Neural cell (in vitro differentiated cells): ENCODE data around the gene ZNF385C. TPM values are rescaled to one million over a fixed set of nuclear protein-coding genes. Genes with fewer than 3 reads are reported as not detected.

Experiments
- H2AFZ ChIP-seq: fragments of 200-600, 300-800 bp; sonication (generic), shearing (Covaris generic); 2 replicates; pipeline ENCODE4 v1.6.0; 2014; ENCODE audit warnings: low read depth, mild to moderate bottlenecking, antibody characterized with exemption, low read length, moderate library complexity
- H3F3A ChIP-seq: fragments of 200-600 bp; shearing (Covaris generic); 2 replicates; pipeline ENCODE4 v1.6.1; 2016; ENCODE audit warnings: mild to moderate bottlenecking, moderate library complexity, mixed read lengths, antibody characterized with exemption, low read length; ENCODE audit not compliant: insufficient read depth, poor library complexity, severe bottlenecking
- H3K27ac ChIP-seq: fragments of 200-600, 300-800 bp; sonication (generic), shearing (Covaris generic); 2 replicates; pipeline ENCODE4 v1.5.1; 2014; ENCODE audit warnings: mild to moderate bottlenecking, low read length, moderate library complexity
- H3K27me3 ChIP-seq: fragments of 300-800, 200-600 bp; sonication (generic), shearing (Covaris generic); 2 replicates; pipeline ENCODE4 v1.6.0; 2014; ENCODE audit warnings: mild to moderate bottlenecking, low read depth, low read length, moderate library complexity; ENCODE audit not compliant: insufficient read depth
- H3K36me3 ChIP-seq: fragments of 300-800, 200-600 bp; sonication (generic), shearing (Covaris generic); 2 replicates; pipeline ENCODE4 v1.5.1; 2014; ENCODE audit warnings: mild to moderate bottlenecking, antibody characterized with exemption, low read length, moderate library complexity; ENCODE audit not compliant: insufficient read depth
- H3K4me2 ChIP-seq: fragments of 300-800, 200-600 bp; sonication (generic), shearing (Covaris generic); 2 replicates; pipeline ENCODE4 v1.6.0; 2014; ENCODE audit warnings: mild to moderate bottlenecking, low read length
- H3K4me3 ChIP-seq: fragments of 300-800, 200-600 bp; sonication (generic), shearing (Covaris generic); 2 replicates; pipeline ENCODE4 v1.5.1; 2014; ENCODE audit warnings: mild to moderate bottlenecking, low read length, moderate library complexity
- H3K79me2 ChIP-seq: fragments of 200-600 bp; shearing (Covaris generic); replicated peaks from 2 replicates; pipeline ENCODE4 v1.6.0; 2014; ENCODE audit warnings: mild to moderate bottlenecking, low read length, moderate library complexity; ENCODE audit not compliant: insufficient read depth
- H3K9ac ChIP-seq: fragments of 300-800, 200-600 bp; sonication (generic), shearing (Covaris generic); 2 replicates; pipeline ENCODE4 v1.6.1; 2016; ENCODE audit warnings: mild to moderate bottlenecking, low read length, mixed read lengths
- H3K9me2 ChIP-seq: fragments of 200-600 bp; shearing (Covaris generic); 2 replicates; pipeline ENCODE4 v1.6.1; 2016; ENCODE audit warnings: mild to moderate bottlenecking, low read length, mixed read lengths; ENCODE audit not compliant: insufficient read depth
- H3K9me3 ChIP-seq: fragments of 200-600, 300-800 bp; sonication (generic), shearing (Covaris generic); 2 replicates; pipeline ENCODE4 v1.6.1; 2016; ENCODE audit warnings: mild to moderate bottlenecking, mixed run types, low read length, moderate library complexity, mixed read lengths
- H4K20me1 ChIP-seq: fragments of 200-600 bp; shearing (Covaris generic); 2 replicates; pipeline ENCODE4 v1.6.1; 2016; ENCODE audit warnings: mild to moderate bottlenecking, mixed run types; ENCODE audit not compliant: insufficient read depth
- EP300 ChIP-seq: fragments of 450-650 bp; conservative IDR thresholded peaks from 2 replicates; pipeline ENCODE4 v1.6.1; 2014; ENCODE audit warnings: antibody characterized with exemption, mild to moderate bottlenecking, moderate library complexity; ENCODE audit not compliant: poor library complexity, severe bottlenecking
- EZH2 ChIP-seq: fragments of 200-600, 300-800 bp; shearing (Covaris generic), sonication (generic); IDR thresholded peaks from 2 replicates; pipeline ENCODE4 v1.6.1; 2014; ENCODE audit warnings: antibody characterized with exemption, low read length, borderline replicate concordance, mild to moderate bottlenecking; ENCODE audit not compliant: insufficient read depth, poor library complexity, severe bottlenecking
- MXI1 ChIP-seq: fragments of 450-650 bp; conservative IDR thresholded peaks from 2 replicates; pipeline ENCODE4 v1.6.1; 2014; ENCODE audit warnings: antibody characterized with exemption, mild to moderate bottlenecking; ENCODE audit not compliant: poor library complexity, severe bottlenecking
- POLR2AphosphoS5 ChIP-seq: IDR thresholded peaks from 2 replicates; pipeline ENCODE4 v1.6.1; 2012
- RAD21 ChIP-seq: fragments of 450-650 bp; conservative IDR thresholded peaks from 2 replicates; pipeline ENCODE4 v1.6.1; 2014; ENCODE audit warnings: antibody characterized with exemption, mild to moderate bottlenecking, moderate library complexity
- REST ChIP-seq: IDR thresholded peaks from 2 replicates; pipeline ENCODE4 v1.6.1; 2012; ENCODE audit warnings: borderline replicate concordance
- SMC3 ChIP-seq: fragments of 450-650 bp; conservative IDR thresholded peaks from 2 replicates; pipeline ENCODE4 v1.6.1; 2014; ENCODE audit warnings: antibody characterized with exemption, mild to moderate bottlenecking, moderate library complexity; ENCODE audit not compliant: poor library complexity
- TAF1 ChIP-seq: IDR thresholded peaks from 2 replicates; pipeline ENCODE4 v1.6.1; 2012; ENCODE audit warnings: low read depth
- polyA plus RNA-seq: library from polyadenylated mRNA; depleted of rRNA; stranded (reverse); fragments of >200 nt; gene quantifications from 2 replicates; pipeline ENCODE4 v1.2.3, GENCODE V29; 2014
- TF ChIP-seq, protein P1 (sequence below): fragments of 450-650 bp; IDR thresholded peaks from 2 replicates; pipeline ENCODE4 v1.5.1; 2014; ENCODE audit warnings: antibody characterized with exemption, mild to moderate bottlenecking, moderate library complexity; ENCODE audit not compliant: poor library complexity, severe bottlenecking

Gene ZNF385C
- polyA plus RNA-seq, 1 donor from 2014 or later: 0.69 TPM

DNA sequence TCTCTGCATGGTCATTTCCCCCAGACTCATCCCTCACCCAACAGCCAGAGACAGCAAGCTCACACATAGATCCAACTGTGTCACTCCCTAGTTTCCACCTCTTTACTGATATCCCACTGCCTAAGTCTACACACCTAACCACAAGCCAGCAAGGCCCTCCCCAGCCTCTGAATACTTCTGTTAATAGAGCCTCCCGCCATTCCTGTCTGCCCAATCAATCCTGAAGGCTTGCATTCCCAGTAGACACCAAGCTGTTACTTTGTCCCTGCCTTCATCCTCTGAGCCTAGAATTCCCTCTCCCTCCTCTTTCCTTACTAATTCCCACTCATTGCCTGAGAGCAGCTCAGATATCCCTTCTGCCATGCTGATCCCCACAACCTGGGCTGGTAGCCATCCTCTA is 52.6 kb downstream of the ZNF385C start:
- Histone ChIP-seq H3F3A (no peaks in the 10 kb centered on the region), H3K79me2 (no peaks in the 10 kb centered on the region), H4K20me1 (no peaks in the 10 kb centered on the region), H3K36me3 (no peaks in the 10 kb centered on the region), H3K9me3 (no peaks in the 10 kb centered on the region), H3K4me3 (no peak overlapping the region), H3K9me2 (no peaks in the 10 kb centered on the region), H3K27me3 (peaks cover under 1% of the 10 kb centered on the region), H2AFZ (no peak overlapping the region), H3K27ac (no peak overlapping the region), H3K9ac (no peak overlapping the region), H3K4me2 (no peak overlapping the region)
- TF ChIP-seq POLR2AphosphoS5: no peak
- TF ChIP-seq EP300: no peak
- TF ChIP-seq TAF1: no peak
- TF ChIP-seq, protein P1, sequence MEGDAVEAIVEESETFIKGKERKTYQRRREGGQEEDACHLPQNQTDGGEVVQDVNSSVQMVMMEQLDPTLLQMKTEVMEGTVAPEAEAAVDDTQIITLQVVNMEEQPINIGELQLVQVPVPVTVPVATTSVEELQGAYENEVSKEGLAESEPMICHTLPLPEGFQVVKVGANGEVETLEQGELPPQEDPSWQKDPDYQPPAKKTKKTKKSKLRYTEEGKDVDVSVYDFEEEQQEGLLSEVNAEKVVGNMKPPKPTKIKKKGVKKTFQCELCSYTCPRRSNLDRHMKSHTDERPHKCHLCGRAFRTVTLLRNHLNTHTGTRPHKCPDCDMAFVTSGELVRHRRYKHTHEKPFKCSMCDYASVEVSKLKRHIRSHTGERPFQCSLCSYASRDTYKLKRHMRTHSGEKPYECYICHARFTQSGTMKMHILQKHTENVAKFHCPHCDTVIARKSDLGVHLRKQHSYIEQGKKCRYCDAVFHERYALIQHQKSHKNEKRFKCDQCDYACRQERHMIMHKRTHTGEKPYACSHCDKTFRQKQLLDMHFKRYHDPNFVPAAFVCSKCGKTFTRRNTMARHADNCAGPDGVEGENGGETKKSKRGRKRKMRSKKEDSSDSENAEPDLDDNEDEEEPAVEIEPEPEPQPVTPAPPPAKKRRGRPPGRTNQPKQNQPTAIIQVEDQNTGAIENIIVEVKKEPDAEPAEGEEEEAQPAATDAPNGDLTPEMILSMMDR: no peak
- TF ChIP-seq EZH2: no peak
- no peak for TF ChIP-seq SMC3
- TF ChIP-seq REST: no peak
- TF ChIP-seq MXI1: no peak
- no peak for TF ChIP-seq RAD21

GRCh38 chr17:42042598-42043319 is 55.5 kb downstream of the ZNF385C start:
- TF ChIP-seq TAF1: no peak
- no peak for TF ChIP-seq EP300
- TF ChIP-seq EZH2: no peak
- TF ChIP-seq REST: no peak
- no peak for TF ChIP-seq POLR2AphosphoS5
- no peak for TF ChIP-seq SMC3
- no peak for TF ChIP-seq MXI1
- Histone ChIP-seq H3K9me2 (no peaks in the 10 kb centered on the region), H3K36me3 (no peaks in the 10 kb centered on the region), H3K9me3 (no peaks in the 10 kb centered on the region), H2AFZ (no peak overlapping the region), H3K79me2 (no peaks in the 10 kb centered on the region), H3K9ac (no peak overlapping the region), H4K20me1 (no peaks in the 10 kb centered on the region), H3K4me3 (no peak overlapping the region), H3F3A (no peaks in the 10 kb centered on the region), H3K4me2 (no peak overlapping the region), H3K27ac (no peak overlapping the region), H3K27me3 (no peaks in the 10 kb centered on the region)
